NB4 (cell line): ENCODE data around the gene CD79A.

Experiments
- DNase-seq: peaks from one replicate; pipeline ENCODE4 v3.0.0; 2010; ENCODE audit warnings: low read depth
- H3K4me3 ChIP-seq: one replicate; pipeline ENCODE4 v1.5.1; 2011; ENCODE audit warnings: mild to moderate bottlenecking, low read depth, low read length, moderate library complexity
- MAX ChIP-seq: IDR thresholded peaks from 2 replicates; pipeline ENCODE4 v1.6.1; 2011; ENCODE audit warnings: low read depth, low read length
- MYC ChIP-seq: IDR thresholded peaks from 2 replicates; pipeline ENCODE4 v1.6.1; 2011; ENCODE audit warnings: low read depth, low read length
- POLR2A ChIP-seq: IDR thresholded peaks from 2 replicates; pipeline ENCODE4 v1.6.1; 2011; ENCODE audit warnings: mild to moderate bottlenecking; ENCODE audit not compliant: insufficient read length; ENCODE audit errors: extremely low read depth
- TF ChIP-seq, protein P1 (sequence below): IDR thresholded peaks from one replicate; pipeline ENCODE4 v1.5.1; 2012; ENCODE audit warnings: low read depth, low read length

The CD79A gene

GRCh38 chr19:41861116-41861768 lies 15.8 kb upstream of the CD79A start:
- H3K4me3 ChIP-seq = peak overlapping the region; percentile 97
- no peak for DNase-seq

DNA sequence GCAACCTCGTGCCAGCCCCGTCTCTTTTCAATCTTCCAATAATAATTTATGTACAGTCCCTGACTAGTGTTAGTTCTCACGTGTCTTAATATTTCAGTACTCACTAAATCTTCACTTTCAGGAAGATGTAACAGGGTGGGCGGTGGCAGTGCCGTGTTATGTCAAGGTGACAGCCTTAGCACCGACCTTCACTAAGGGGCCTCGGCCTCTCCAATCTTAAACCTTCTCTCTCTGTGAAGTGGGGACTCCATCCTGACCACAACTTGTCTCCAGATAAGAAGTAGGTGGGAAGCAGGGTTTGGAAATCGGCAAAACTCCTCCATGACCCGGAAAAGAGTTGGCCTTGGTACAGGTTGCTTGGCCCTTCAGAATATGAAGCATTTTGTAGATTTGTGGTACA lies 15.2 kb upstream of the CD79A start:
- TF ChIP-seq MAX (no peak), POLR2A (no peak), MYC (no peak)
- TF ChIP-seq, protein P1, sequence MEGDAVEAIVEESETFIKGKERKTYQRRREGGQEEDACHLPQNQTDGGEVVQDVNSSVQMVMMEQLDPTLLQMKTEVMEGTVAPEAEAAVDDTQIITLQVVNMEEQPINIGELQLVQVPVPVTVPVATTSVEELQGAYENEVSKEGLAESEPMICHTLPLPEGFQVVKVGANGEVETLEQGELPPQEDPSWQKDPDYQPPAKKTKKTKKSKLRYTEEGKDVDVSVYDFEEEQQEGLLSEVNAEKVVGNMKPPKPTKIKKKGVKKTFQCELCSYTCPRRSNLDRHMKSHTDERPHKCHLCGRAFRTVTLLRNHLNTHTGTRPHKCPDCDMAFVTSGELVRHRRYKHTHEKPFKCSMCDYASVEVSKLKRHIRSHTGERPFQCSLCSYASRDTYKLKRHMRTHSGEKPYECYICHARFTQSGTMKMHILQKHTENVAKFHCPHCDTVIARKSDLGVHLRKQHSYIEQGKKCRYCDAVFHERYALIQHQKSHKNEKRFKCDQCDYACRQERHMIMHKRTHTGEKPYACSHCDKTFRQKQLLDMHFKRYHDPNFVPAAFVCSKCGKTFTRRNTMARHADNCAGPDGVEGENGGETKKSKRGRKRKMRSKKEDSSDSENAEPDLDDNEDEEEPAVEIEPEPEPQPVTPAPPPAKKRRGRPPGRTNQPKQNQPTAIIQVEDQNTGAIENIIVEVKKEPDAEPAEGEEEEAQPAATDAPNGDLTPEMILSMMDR = no peak
- H3K4me3 ChIP-seq = peak overlapping the region; percentile 97
- no peak for DNase-seq

More at GRCh38 chr19:41861116-41861768, 15.8 kb upstream of the CD79A start:
- TF ChIP-seq MAX = no peak
- TF ChIP-seq POLR2A = no peak
- TF ChIP-seq MYC = no peak
- TF ChIP-seq, protein P1 = no peak

DNA sequence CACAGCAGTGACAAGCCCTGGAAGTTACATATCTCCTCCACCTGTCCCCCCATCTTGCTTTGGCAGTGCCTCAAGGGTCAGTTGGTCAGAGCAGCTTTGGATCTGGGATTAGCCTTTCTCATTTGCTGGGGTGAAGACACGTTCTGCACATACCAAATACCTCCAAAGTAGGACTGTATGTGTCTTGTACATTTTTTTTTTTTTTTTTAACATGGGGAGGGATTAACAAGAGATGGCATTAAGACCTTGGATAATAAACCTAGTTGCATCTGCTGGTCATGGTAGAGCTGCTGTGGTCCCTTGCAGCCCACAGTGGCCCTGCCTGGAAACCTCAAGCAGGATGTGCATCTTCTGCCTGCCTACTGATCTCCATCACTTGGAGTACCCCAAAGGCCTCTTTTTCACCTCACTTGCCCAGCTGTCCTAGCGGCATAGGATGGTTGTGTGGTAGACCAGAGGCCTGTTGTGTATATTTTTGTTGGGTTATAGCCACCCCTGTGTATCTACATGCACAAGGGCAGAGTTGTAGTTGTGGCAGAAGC lies 14.6 kb upstream of the CD79A start:
- H3K4me3 ChIP-seq = peak overlapping the region; percentile 97
- DNase-seq = no peak
- TF ChIP-seq MYC = no peak
- TF ChIP-seq POLR2A = no peak
- no peak for TF ChIP-seq MAX
- TF ChIP-seq, protein P1 = no peak

DNA sequence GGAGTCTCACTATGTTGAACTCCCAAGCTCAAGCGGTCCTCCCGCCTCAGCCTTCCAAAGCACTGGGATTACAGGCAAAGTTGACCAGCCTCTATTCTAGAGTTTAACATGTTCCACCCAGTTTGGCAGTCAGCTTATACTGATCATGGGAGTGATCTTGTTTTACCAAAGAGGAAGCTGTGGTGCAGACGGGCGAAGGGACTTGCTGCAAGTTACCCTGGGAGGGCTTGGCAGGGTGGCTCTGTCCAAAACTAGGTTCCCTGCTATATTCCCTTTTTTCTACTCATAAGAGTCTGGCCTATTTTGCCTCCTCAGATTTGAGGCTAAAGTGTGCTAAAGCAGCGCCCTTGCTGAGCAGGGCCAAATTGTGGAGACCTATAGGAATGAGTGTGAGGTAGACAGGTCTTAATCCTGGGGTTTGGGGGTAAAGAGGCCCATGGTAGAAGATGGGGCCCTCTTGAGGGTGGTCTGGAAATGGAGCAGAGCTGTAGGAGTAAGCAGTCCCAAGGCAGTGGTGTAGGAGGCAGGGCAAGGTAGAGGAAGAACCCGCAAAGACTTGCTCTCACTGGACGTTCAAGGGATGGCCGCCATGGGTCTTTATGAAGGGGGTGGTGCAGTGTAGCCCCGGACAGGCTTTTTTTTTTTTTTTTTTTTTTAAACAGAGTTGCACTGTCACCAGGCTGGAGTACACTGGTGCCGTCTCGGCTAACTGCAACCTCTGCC lies 13.7 kb upstream of the CD79A start:
- DNase-seq = peak; percentile 59
- TF ChIP-seq MYC (no peak), POLR2A (no peak), MAX (no peak)
- TF ChIP-seq, protein P1 = no peak
- H3K4me3 ChIP-seq = peak overlapping the region; percentile 97

DNA sequence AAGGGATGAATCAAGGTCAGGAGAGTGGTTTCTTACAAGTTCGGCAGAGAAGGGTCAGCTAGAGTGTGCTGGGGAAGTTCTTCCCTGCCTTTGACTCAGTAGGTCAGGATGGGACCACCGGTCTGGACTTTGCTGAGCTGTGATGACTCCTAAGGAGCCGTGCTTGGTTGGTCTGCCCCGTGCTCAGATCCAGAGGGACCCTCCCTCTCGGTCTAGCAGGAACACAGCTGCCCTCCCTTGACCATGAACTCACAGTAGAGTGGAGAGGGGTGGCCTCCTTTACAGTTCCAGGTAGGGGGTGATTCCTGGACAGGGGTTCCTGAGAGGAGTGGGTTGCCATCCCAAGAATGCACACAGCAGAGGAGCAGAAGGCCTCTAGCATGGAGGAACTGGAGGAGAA lies 12.7 kb upstream of the CD79A start:
- peak overlapping the region; percentile 32 for H3K4me3 ChIP-seq
- TF ChIP-seq, protein P1 = no peak
- TF ChIP-seq MYC (no peak), POLR2A (no peak), MAX (no peak)
- no peak for DNase-seq
